Measurements from ENCODE around the gene SPECC1L. TPM values are rescaled to one million over a fixed set of nuclear protein-coding genes. Genes with fewer than 3 reads are reported as not detected.

SPECC1L gene
- total RNA-seq, 2 experiments from 2014 or later: 33.5 to 35.7 TPM

DNA sequence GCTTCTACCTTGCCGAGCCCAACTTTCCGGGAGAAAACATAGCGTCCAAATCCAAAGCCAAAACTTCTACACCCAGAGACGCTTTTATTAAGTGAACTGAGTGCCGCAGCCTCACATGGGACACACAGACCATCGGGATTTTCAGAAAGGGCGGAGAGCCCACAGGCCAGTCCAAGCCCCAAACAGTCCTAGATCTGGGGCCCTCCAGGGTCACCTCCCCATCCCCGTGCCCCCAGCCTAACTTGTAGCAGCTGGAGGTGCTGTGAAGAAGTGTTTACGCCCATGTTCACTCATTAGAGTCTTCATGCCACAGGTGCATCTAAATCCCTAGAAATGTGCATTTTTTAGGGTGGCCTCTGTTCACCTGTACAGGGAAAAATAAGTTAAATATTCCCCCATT lies 142.6 kb downstream of the SPECC1L start:
- Mint-ChIP-seq H3K36me3 (ENCODE audit: low read depth) (peaks cover 3% of the 10 kb centered on the region), H3K27ac (no peak overlapping the region), H3K4me1 (ENCODE audit: low read depth) (peaks cover 6% of the 10 kb centered on the region), H3K9me3 (no peaks in the 10 kb centered on the region), H3K4me3 (no peak overlapping the region), H3K27me3 (ENCODE audit: low read depth) (no peaks in the 10 kb centered on the region)
- CTCF ChIA-PET: no interaction called here
- intact Hi-C loops (cut with micrococcal nuclease): no loop called here
- no peak for DNase-seq

DNA sequence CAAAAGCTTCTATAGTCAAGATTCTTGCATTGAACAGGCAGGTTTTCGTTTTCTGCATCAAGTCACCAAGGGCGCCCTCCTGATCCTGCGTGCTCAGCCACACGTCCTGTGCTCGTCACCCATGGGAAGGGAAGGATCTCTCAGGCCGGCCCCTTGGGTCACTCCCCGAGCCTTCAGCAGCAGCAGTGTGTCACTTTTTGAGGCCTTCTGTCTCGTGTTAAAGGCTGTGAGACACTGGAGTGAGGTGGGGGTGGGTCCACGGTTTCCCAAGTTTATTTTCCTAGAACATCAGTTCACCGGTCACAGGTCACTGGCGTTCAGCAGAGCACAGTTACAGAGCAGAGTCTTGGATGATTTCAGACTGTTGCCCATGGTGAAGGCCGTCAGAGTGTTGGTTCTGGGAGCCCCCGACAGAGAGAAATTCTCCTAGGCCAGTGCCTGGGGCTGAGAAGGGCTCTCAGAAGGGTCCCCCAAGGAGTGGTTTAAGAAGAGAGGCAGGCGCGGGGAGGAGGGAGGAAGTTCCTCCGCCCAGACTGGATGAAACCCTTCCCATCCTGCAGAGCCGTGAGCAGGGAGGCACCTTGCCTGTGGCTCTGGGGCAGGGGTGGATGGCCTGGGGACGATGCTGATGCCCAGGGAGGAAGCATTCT lies 143.2 kb downstream of the SPECC1L start:
- Mint-ChIP-seq H3K36me3 (ENCODE audit: low read depth) (peaks cover 3% of the 10 kb centered on the region), H3K27ac (no peak overlapping the region), H3K4me3 (no peak overlapping the region), H3K4me1 (ENCODE audit: low read depth) (peaks cover 6% of the 10 kb centered on the region), H3K27me3 (ENCODE audit: low read depth) (no peaks in the 10 kb centered on the region), H3K9me3 (no peaks in the 10 kb centered on the region)
- CTCF ChIA-PET: no interaction called here
- intact Hi-C loops (cut with micrococcal nuclease): no loop called here
- no peak for DNase-seq

DNA sequence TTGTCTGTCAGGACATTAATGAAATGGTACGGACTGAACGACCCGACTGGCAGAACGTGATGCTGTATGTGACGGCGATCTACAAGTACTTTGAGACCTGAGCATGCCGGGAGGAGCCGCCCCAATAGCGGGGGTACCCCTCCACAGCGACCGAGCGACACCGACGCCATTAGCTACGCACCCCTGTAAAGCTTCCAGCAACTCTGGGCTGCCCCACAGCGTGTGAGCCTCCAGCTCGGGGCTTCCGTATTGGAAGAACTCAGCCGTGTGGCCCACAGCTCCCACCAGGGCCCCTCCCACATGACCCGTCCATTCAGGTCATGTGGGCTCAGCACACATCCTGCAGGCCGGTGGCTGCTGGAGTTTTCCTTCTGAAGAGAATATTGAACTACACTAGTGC lies 143.9 kb downstream of the SPECC1L start:
- peaks cover 3% of the 10 kb centered on the region for H3K36me3 Mint-ChIP-seq (ENCODE audit: low read depth)
- no peaks in the 10 kb centered on the region for H3K9me3 Mint-ChIP-seq
- peaks cover 3% of the 10 kb centered on the region for H3K4me1 Mint-ChIP-seq (ENCODE audit: low read depth)
- no peak overlapping the region for H3K4me3 Mint-ChIP-seq
- no peak overlapping the region for H3K27ac Mint-ChIP-seq
- CTCF ChIA-PET: no interaction called here
- intact Hi-C loops (cut with micrococcal nuclease): no loop called here
- DNase-seq: no peak
- H3K27me3 Mint-ChIP-seq (ENCODE audit: low read depth): no peaks in the 10 kb centered on the region

DNA sequence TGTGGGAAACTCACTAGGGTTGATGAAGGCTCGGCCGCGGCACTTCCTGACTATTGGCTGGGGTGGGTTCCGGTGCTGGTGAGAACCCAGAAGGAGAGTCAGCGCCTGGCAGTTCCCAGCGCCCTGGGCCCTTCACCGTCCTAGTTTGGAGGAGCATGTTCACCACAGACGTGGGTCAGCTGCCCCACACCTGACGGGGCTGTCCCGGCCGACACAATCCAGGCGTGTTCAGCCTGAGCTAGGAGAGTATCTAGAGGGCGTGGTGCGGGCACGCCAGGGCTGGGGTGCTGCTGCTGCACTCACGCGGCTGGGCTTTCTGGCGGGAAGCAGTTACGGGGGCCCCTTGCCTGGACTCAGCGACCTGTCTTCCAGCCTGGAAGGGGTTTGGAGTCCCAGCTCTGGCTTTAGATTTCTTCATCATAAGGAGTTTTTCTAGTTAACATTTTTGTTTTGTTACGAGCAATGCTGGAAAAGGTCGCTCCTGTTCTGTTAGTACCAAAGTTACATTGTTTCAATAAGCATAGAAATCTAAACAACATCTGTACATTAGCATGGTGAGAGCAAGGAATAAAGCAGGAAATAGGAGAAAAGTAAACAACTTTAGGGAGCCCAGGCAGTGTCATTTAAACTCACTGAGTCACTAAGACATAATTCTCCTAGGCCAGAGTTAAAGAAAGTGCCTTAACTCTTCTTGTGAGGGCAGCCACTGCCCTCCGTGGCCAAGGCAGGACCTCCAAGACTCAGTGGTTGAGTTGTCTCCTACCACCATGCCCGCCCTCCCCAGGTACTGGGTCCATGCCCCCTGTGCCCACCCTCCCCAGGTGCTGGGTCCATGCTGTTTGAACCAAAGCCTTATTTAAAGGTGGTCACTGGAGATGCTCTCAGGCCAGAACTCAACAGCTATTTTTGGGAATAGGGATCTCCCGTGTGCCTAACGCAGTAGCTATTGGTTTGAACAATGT lies 144.6 kb downstream of the SPECC1L start:
- CTCF ChIA-PET: no interaction called here
- no peak for DNase-seq
- intact Hi-C loops (cut with micrococcal nuclease): no loop called here
- Mint-ChIP-seq H3K9me3 (no peaks in the 10 kb centered on the region), H3K36me3 (ENCODE audit: low read depth) (peaks cover 3% of the 10 kb centered on the region), H3K27me3 (ENCODE audit: low read depth) (no peaks in the 10 kb centered on the region), H3K4me1 (ENCODE audit: low read depth) (peaks cover 1% of the 10 kb centered on the region), H3K4me3 (no peak overlapping the region), H3K27ac (peak overlapping the region; percentile 18)

DNA sequence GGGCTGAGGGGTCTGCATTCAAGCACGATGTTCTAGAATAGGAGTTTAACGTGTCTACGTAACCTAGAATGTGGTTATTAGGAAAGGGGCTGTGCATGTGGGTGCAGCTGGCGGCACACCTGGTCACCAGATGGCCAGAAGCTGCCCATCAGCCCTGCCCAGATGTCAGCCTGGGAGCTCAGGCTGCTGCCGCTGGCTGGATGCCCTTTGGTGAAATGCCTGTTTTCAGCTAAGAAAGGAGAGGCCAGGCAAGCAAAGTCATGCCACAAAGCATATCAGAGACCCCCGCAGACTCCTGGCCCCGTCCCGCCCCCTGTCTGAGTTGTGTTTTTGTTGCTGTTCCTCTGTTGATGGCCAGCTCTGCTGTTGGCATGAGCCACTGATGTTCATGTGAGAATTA lies 145.5 kb downstream of the SPECC1L start:
- Mint-ChIP-seq H3K9me3 (no peaks in the 10 kb centered on the region), H3K27me3 (ENCODE audit: low read depth) (no peaks in the 10 kb centered on the region), H3K4me1 (ENCODE audit: low read depth) (no peaks in the 10 kb centered on the region), H3K36me3 (ENCODE audit: low read depth) (peaks cover 3% of the 10 kb centered on the region), H3K4me3 (no peak overlapping the region), H3K27ac (no peak overlapping the region)
- CTCF ChIA-PET: no interaction called here
- intact Hi-C loops (cut with micrococcal nuclease): no loop called here
- no peak for DNase-seq

DNA sequence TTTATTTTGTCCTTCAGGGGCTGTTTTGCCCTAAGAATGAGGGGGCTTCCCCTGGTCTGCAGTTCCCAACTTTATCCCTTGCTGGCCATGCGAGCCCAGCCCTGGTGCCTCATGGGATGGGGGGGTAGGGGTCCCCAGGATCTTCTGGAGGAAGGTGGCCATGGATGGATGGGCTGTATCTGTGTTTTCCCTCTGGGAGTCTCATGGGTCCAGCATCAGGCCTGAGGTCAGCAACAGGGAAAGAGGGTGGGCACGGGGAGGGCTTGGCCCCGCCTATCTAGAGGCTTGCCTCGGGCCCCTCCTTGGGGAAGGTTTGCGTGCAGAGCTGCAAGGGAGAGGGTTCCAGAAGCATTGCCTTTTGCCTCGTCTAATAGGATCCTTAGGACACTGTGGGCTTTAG lies 146.0 kb downstream of the SPECC1L start:
- DNase-seq: no peak
- Mint-ChIP-seq H3K9me3 (no peaks in the 10 kb centered on the region), H3K27me3 (ENCODE audit: low read depth) (no peaks in the 10 kb centered on the region), H3K4me1 (ENCODE audit: low read depth) (peaks cover 2% of the 10 kb centered on the region), H3K4me3 (no peak overlapping the region), H3K36me3 (ENCODE audit: low read depth) (peaks cover 3% of the 10 kb centered on the region), H3K27ac (no peak overlapping the region)
- CTCF ChIA-PET: interaction anchor here (1.8 kb wide), 1 partner anchor 86 kb away, joined by 4 read pairs; no protein-coding TSS in a partner anchor
- intact Hi-C loops (cut with micrococcal nuclease): no loop called here

DNA sequence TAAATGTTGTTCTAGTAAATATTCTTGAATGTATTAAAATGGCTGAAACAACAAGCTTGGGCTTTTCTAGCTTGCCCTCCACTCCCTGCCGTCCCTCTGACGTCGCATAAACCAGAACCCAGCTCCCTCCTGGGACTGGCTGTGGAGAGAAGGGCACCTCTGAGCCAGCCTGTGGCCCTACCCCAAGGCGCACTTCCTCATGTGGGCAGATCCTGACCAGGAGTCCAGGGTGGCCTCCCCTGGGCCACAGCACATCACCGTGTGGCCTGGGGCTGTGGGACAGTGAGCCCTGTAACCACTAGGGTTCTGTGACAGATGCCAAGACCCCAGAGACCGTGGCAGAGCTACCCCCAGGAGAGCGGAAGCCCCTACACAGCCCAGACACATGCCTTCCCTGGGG lies 146.6 kb downstream of the SPECC1L start:
- H3K4me3 Mint-ChIP-seq: no peak overlapping the region
- H3K27me3 Mint-ChIP-seq (ENCODE audit: low read depth): no peaks in the 10 kb centered on the region
- peak overlapping the region; percentile 11 for H3K27ac Mint-ChIP-seq
- no peak for DNase-seq
- CTCF ChIA-PET: interaction anchor here (1.1 to 1.8 kb wide), 2 partner anchors 85 to 104 kb away, joined by 3 to 4 read pairs; no protein-coding TSS in a partner anchor
- intact Hi-C loops (cut with micrococcal nuclease): no loop called here
- no peaks in the 10 kb centered on the region for H3K9me3 Mint-ChIP-seq
- H3K4me1 Mint-ChIP-seq (ENCODE audit: low read depth): peaks cover 2% of the 10 kb centered on the region
- H3K36me3 Mint-ChIP-seq (ENCODE audit: low read depth): peaks cover 3% of the 10 kb centered on the region

DNA sequence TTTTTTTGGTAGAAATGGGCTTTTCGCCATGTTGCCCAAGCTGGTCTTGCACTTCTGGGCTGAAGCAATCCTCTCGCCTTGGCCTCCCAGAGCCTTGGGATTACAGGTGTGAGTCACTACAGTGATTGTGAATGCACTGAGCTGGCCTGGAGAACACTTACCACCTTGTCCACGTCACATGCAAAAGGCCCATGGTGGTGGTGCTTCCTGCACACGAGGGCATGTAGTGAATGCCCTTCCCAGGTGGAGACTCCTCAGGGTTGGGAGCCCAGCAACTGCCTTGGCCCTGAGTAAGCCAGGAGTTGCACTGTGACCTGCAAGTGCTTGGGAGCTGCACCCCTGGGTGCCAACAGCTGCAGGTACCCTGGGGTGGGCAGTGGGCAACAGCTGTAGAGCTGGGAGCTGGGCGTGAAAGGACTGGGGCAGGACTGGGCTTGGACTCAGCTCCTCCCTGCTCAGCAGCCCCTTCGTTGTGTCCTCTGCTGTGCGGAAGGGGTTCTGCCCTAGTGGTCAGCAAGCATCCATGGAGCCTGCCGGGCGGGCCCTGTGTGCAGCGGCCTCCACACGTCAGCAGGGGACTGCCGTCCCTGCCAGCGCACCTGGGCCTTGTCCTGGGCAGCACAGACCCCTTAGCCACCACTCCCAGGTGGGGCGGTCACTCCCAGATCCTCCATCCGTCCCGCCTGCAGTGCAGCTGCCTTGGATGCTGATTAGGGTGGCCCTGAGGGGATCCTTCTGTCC lies 147.4 kb downstream of the SPECC1L start:
- H3K27ac Mint-ChIP-seq: no peak overlapping the region
- H3K27me3 Mint-ChIP-seq (ENCODE audit: low read depth): no peaks in the 10 kb centered on the region
- H3K4me3 Mint-ChIP-seq: no peak overlapping the region
- CTCF ChIA-PET: interaction anchor here (1.1 to 1.8 kb wide), 2 partner anchors 84 to 103 kb away, joined by 3 to 4 read pairs; no protein-coding TSS in a partner anchor
- intact Hi-C loops (cut with micrococcal nuclease): no loop called here
- H3K36me3 Mint-ChIP-seq (ENCODE audit: low read depth): peaks cover 3% of the 10 kb centered on the region
- peaks cover 2% of the 10 kb centered on the region for H3K4me1 Mint-ChIP-seq (ENCODE audit: low read depth)
- no peaks in the 10 kb centered on the region for H3K9me3 Mint-ChIP-seq
- no peak for DNase-seq

DNA sequence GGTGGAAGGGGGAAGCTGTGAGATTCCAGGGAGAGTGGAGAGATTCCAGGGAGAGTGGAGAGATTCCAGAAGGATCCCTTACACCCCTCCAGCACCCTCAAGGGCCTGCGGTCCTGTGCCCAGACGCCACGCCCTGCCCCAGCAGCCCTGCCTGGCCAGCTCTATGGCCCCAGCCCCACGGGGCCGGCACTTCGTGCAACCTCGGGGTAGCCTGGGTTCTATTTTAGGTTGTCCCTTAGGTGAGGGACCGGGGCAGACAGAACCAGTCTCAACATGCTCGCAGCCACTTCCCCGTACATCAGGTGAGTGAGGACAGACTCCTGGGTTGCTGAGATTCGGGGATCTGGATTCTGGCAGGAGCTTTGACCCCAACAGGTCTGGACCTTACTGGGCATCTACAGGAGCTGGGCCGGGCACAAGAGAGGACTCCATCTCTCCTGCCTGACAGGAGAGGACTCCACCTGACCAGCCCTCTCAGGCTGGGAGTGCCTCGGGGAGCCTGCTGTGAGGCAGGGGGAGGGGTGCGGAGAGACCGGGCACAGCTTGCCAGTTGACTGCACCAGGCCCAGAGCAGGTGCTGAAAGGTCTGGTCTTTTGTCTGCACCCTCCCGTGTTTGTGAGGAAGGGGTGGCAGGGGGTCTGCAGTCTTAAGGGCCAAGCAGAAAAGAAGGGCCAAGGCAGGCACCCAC lies 148.3 kb downstream of the SPECC1L start:
- H3K27ac Mint-ChIP-seq: no peak overlapping the region
- intact Hi-C loops (cut with micrococcal nuclease): no loop called here
- CTCF ChIA-PET: no interaction called here
- DNase-seq: no peak
- H3K36me3 Mint-ChIP-seq (ENCODE audit: low read depth): peaks cover 2% of the 10 kb centered on the region
- no peaks in the 10 kb centered on the region for H3K9me3 Mint-ChIP-seq
- H3K27me3 Mint-ChIP-seq (ENCODE audit: low read depth): no peaks in the 10 kb centered on the region
- H3K4me1 Mint-ChIP-seq (ENCODE audit: low read depth): peaks cover 2% of the 10 kb centered on the region
- H3K4me3 Mint-ChIP-seq: no peak overlapping the region

DNA sequence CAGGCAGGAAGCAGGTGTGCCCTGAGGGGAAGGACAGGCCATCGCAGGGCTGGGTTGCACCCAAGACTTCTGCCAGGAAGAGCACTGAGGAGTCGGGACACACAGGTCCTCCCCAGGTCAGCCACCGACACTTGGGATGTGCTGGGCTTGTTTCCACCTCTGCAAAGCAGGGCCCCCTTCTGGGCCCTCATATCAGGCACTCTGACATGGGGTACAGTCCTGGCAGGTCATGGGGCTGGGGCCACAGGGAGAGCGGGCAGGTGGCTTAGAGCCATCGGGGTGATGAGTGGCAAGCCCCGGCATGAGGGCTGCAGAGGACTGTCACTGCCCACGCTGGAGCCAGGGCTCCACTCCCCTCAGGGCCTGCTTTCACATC lies 148.8 kb downstream of the SPECC1L start:
- Mint-ChIP-seq H3K4me3 (no peak overlapping the region), H3K27ac (no peak overlapping the region), H3K9me3 (no peaks in the 10 kb centered on the region), H3K27me3 (ENCODE audit: low read depth) (no peaks in the 10 kb centered on the region), H3K36me3 (ENCODE audit: low read depth) (peaks cover 2% of the 10 kb centered on the region), H3K4me1 (ENCODE audit: low read depth) (peaks cover 2% of the 10 kb centered on the region)
- intact Hi-C loops (cut with micrococcal nuclease): no loop called here
- CTCF ChIA-PET: interaction anchor here (1.4 kb wide), 1 partner anchor 11 kb away, joined by 4 read pairs; no protein-coding TSS in a partner anchor
- no peak for DNase-seq

DNA sequence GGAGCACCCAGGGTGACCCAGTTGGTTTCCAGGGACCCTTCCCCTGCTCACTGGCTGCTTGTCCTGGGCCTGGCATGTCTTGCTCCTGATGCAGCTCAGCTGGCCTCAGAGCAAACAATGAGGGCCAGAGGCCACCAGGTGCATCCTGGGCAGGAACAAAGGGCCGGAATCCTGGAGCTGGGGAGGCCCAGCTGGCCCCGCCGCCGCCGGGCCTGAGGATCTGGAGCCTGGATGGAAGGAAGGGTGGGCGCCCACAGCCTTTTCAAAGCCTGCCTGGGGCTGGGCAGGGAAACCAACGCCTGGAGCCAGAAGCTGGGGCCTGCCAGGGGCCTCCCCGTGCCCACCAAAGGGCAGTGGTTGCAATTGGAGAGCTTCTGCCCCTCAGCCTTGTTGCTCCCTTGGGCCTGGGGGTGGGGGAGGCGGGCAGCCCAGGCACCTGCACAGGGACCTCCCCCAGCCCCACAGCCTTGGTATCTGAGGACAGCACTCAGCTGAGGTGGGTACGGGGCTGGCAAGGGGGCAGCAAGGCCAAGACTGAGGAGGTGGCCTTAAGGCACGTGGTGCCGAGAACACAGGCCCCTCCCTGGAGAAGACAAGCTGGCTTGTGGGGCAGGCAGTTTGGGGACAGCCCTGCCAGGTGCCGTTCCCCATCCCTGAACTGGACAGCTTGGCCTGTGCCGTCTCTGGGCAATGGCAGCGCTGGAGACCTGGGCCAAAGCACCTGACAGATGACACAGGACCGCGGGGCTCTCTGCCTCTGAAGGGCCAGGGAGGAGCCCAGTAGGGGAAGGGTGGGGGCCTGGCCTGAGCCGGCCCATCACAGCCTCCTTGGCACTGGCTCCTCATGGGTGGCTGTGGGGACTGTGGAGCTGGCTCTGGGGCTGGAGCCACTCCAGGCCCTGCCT lies 149.7 kb downstream of the SPECC1L start:
- Mint-ChIP-seq H3K4me1 (ENCODE audit: low read depth) (peaks cover 3% of the 10 kb centered on the region), H3K4me3 (no peak overlapping the region)
- intact Hi-C loops (cut with micrococcal nuclease): loop anchor here (5.0 to 10.0 kb wide), 2 partner anchors 93 to 526 kb away; partner anchors contain the start of gene MIF

More for the DNA sequence above, 149.7 kb downstream of the SPECC1L start:
- H3K27ac Mint-ChIP-seq: no peak overlapping the region
- no peaks in the 10 kb centered on the region for H3K27me3 Mint-ChIP-seq (ENCODE audit: low read depth)
- CTCF ChIA-PET: interaction anchor here (1.3 to 4.9 kb wide), 4 partner anchors 11 to 105 kb away, joined by 4 to 45 read pairs (median 5); no protein-coding TSS in a partner anchor
- no peaks in the 10 kb centered on the region for H3K9me3 Mint-ChIP-seq
- H3K36me3 Mint-ChIP-seq (ENCODE audit: low read depth): peaks cover under 1% of the 10 kb centered on the region
- DNase-seq: no peak
